ENCODE measurements around the gene RAB3IL1.

The RAB3IL1 gene

GRCh38 chr11:61930933-61931332 lies 13.6 kb upstream of the RAB3IL1 start:
- H3K36me3 ChIP-seq (ENCODE audit: insufficient read depth, low read length) = no peaks in the 10 kb centered on the region
- H3K9ac ChIP-seq (ENCODE audit: low read depth, low read length) = no peak overlapping the region
- H3K4me3 ChIP-seq (ENCODE audit: low read depth in 1 of 2, low read length in 2 of 2) = no peak overlapping the region
- no peak overlapping the region for H2AFZ ChIP-seq (ENCODE audit: low read depth, low read length)
- H3K4me1 ChIP-seq (ENCODE audit: insufficient read depth, low read length) = no peaks in the 10 kb centered on the region
- no peaks in the 10 kb centered on the region for H3K79me2 ChIP-seq (ENCODE audit: insufficient read depth, low read length)
- H4K20me1 ChIP-seq (ENCODE audit: insufficient read depth, low read length) = no peaks in the 10 kb centered on the region
- no peak overlapping the region for H3K27ac ChIP-seq (ENCODE audit: low read length)
- H3K9me3 ChIP-seq (ENCODE audit: insufficient read depth, low read length, severe bottlenecking) = no peaks in the 10 kb centered on the region
- no peak for TF ChIP-seq EZH2 (IDR thresholded peaks at IDR 0.05; ENCODE audit: borderline replicate concordance, low read depth, low read length, severe bottlenecking)
- TF ChIP-seq, protein P1, sequence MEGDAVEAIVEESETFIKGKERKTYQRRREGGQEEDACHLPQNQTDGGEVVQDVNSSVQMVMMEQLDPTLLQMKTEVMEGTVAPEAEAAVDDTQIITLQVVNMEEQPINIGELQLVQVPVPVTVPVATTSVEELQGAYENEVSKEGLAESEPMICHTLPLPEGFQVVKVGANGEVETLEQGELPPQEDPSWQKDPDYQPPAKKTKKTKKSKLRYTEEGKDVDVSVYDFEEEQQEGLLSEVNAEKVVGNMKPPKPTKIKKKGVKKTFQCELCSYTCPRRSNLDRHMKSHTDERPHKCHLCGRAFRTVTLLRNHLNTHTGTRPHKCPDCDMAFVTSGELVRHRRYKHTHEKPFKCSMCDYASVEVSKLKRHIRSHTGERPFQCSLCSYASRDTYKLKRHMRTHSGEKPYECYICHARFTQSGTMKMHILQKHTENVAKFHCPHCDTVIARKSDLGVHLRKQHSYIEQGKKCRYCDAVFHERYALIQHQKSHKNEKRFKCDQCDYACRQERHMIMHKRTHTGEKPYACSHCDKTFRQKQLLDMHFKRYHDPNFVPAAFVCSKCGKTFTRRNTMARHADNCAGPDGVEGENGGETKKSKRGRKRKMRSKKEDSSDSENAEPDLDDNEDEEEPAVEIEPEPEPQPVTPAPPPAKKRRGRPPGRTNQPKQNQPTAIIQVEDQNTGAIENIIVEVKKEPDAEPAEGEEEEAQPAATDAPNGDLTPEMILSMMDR (IDR thresholded peaks at IDR 0.05; ENCODE audit: borderline replicate concordance, extremely low read depth, low read length, poor library complexity, severe bottlenecking) = no peak
- H3K4me2 ChIP-seq (ENCODE audit: insufficient read depth, low read length) = no peak overlapping the region
- H3K27me3 ChIP-seq (ENCODE audit: insufficient read depth, low read length, poor library complexity) = peaks cover 2% of the 10 kb centered on the region
- DNase-seq (no peak), ATAC-seq (ENCODE audit: insufficient read depth, low read depth) (no peak)

DNA sequence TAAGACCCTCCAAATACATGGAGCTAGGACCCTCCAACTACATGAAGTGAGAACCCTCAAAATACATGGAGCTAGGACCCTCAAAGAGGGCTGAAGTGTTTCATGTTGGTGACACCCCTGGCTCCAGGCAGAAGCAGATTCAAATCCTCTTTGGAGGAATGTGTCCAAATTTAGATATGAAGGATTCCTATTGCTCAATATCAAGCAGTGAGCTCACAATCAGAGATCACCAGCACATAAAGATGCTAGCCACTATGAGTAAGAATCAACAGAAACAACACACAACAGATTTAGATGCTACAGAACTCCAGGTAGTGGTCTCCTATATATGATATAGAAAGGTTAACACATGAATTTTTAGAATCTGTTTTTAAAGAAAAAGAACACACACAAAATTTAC lies 11.2 kb upstream of the RAB3IL1 start:
- H3K4me3 ChIP-seq (ENCODE audit: low read depth in 1 of 2, low read length in 2 of 2) = no peak overlapping the region
- peaks cover 7% of the 10 kb centered on the region for H3K27me3 ChIP-seq (ENCODE audit: insufficient read depth, low read length, poor library complexity)
- H3K9me3 ChIP-seq (ENCODE audit: insufficient read depth, low read length, severe bottlenecking) = no peaks in the 10 kb centered on the region
- no peak overlapping the region for H3K4me2 ChIP-seq (ENCODE audit: insufficient read depth, low read length)
- H3K4me1 ChIP-seq (ENCODE audit: insufficient read depth, low read length) = no peaks in the 10 kb centered on the region
- no peaks in the 10 kb centered on the region for H3K79me2 ChIP-seq (ENCODE audit: insufficient read depth, low read length)
- no peak for ATAC-seq (ENCODE audit: insufficient read depth, low read depth)
- TF ChIP-seq, protein P1 (IDR thresholded peaks at IDR 0.05; ENCODE audit: borderline replicate concordance, extremely low read depth, low read length, poor library complexity, severe bottlenecking) = no peak
- TF ChIP-seq EZH2 (IDR thresholded peaks at IDR 0.05; ENCODE audit: borderline replicate concordance, low read depth, low read length, severe bottlenecking) = no peak
- H3K36me3 ChIP-seq (ENCODE audit: insufficient read depth, low read length) = no peaks in the 10 kb centered on the region
- DNase-seq = no peak
- no peak overlapping the region for H2AFZ ChIP-seq (ENCODE audit: low read depth, low read length)
- H3K9ac ChIP-seq (ENCODE audit: low read depth, low read length) = no peak overlapping the region
- H4K20me1 ChIP-seq (ENCODE audit: insufficient read depth, low read length) = no peaks in the 10 kb centered on the region
- no peak overlapping the region for H3K27ac ChIP-seq (ENCODE audit: low read length)

- no peaks in the 10 kb centered on the region for H3K36me3 ChIP-seq (ENCODE audit: insufficient read depth, low read length)
- peaks cover 11% of the 10 kb centered on the region for H3K27me3 ChIP-seq (ENCODE audit: insufficient read depth, low read length, poor library complexity)
- no peak overlapping the region for H3K4me2 ChIP-seq (ENCODE audit: insufficient read depth, low read length)
- no peaks in the 10 kb centered on the region for H3K9me3 ChIP-seq (ENCODE audit: insufficient read depth, low read length, severe bottlenecking)
- ATAC-seq (ENCODE audit: insufficient read depth, low read depth) (no peak), DNase-seq (no peak)
- H3K9ac ChIP-seq (ENCODE audit: low read depth, low read length) = no peak overlapping the region
- H2AFZ ChIP-seq (ENCODE audit: low read depth, low read length) = no peak overlapping the region
- TF ChIP-seq, protein P1 (IDR thresholded peaks at IDR 0.05; ENCODE audit: borderline replicate concordance, extremely low read depth, low read length, poor library complexity, severe bottlenecking) = no peak
- no peak for TF ChIP-seq EZH2 (IDR thresholded peaks at IDR 0.05; ENCODE audit: borderline replicate concordance, low read depth, low read length, severe bottlenecking)
- no peaks in the 10 kb centered on the region for H3K4me1 ChIP-seq (ENCODE audit: insufficient read depth, low read length)
- H3K4me3 ChIP-seq (ENCODE audit: low read depth in 1 of 2, low read length in 2 of 2) = no peak overlapping the region
- no peaks in the 10 kb centered on the region for H4K20me1 ChIP-seq (ENCODE audit: insufficient read depth, low read length)
- H3K79me2 ChIP-seq (ENCODE audit: insufficient read depth, low read length) = no peaks in the 10 kb centered on the region
- no peak overlapping the region for H3K27ac ChIP-seq (ENCODE audit: low read length)
Measured at GRCh38 chr11:61927501-61927900, 10.1 kb upstream of the RAB3IL1 start.

DNA sequence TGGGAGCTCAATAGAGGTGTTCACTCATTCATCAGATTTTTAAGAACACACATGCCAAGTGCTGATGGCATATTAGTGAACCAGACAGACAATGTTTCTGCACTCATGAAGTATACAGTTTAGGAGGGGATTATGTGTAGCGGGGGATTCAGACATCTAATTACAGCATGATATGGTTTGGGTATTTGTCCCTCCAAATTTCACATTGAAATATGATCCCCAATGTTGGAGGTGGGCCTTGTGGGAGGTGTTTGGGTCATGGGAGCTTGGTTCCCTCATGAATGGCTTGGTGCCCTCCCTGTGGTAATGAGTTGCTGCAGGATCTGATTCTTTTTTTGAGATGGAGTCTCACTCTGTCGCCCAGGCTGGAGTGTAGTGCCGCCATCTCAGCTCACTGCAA lies 8.9 kb upstream of the RAB3IL1 start:
- Histone ChIP-seq H3K4me1 (ENCODE audit: insufficient read depth, low read length) (no peaks in the 10 kb centered on the region), H2AFZ (ENCODE audit: low read depth, low read length) (no peak overlapping the region), H3K27ac (ENCODE audit: low read length) (no peak overlapping the region), H3K4me2 (ENCODE audit: insufficient read depth, low read length) (no peak overlapping the region), H3K9me3 (ENCODE audit: insufficient read depth, low read length, severe bottlenecking) (no peaks in the 10 kb centered on the region), H3K27me3 (ENCODE audit: insufficient read depth, low read length, poor library complexity) (peaks cover 11% of the 10 kb centered on the region), H3K9ac (ENCODE audit: low read depth, low read length) (no peak overlapping the region), H3K36me3 (ENCODE audit: insufficient read depth, low read length) (no peaks in the 10 kb centered on the region), H3K4me3 (ENCODE audit: low read depth in 1 of 2, low read length in 2 of 2) (no peak overlapping the region), H4K20me1 (ENCODE audit: insufficient read depth, low read length) (no peaks in the 10 kb centered on the region), H3K79me2 (ENCODE audit: insufficient read depth, low read length) (no peaks in the 10 kb centered on the region)
- DNase-seq = no peak
- no peak for ATAC-seq (ENCODE audit: insufficient read depth, low read depth)
- TF ChIP-seq, protein P1 (IDR thresholded peaks at IDR 0.05; ENCODE audit: borderline replicate concordance, extremely low read depth, low read length, poor library complexity, severe bottlenecking) = no peak
- TF ChIP-seq EZH2 (IDR thresholded peaks at IDR 0.05; ENCODE audit: borderline replicate concordance, low read depth, low read length, severe bottlenecking) = no peak
